GM12878 (cell line): ENCODE results near the gene CCDC169. TPM values are rescaled to one million over a fixed set of nuclear protein-coding genes. Genes with fewer than 3 reads are reported as not detected.

Source experiments
- ATF7 ChIP-seq: fragments of 450-650 bp; IDR thresholded peaks from 2 replicates; pipeline ENCODE4 v1.6.1; 2016; ENCODE audit warnings: low read depth, mild to moderate bottlenecking
- BRCA1 ChIP-seq: IDR thresholded peaks from 2 replicates; pipeline ENCODE4 v1.6.1; 2011; ENCODE audit warnings: low read depth, low read length, improper control_type of control experiment
- CHD2 ChIP-seq: IDR thresholded peaks from 2 replicates; pipeline ENCODE4 v1.6.1; 2011; ENCODE audit warnings: low read depth, low read length, improper control_type of control experiment, borderline replicate concordance
- CREB1 ChIP-seq: IDR thresholded peaks from 2 replicates; pipeline ENCODE4 v1.6.1; 2012; ENCODE audit warnings: low read depth, mild to moderate bottlenecking, inconsistent platforms
- CREM ChIP-seq: IDR thresholded peaks from 2 replicates; pipeline ENCODE4 v1.6.1; 2014; ENCODE audit warnings: antibody characterized with exemption, low read depth
- EED ChIP-seq: sonication (generic); IDR thresholded peaks from 2 replicates; pipeline ENCODE4 v1.6.1; 2016; ENCODE audit warnings: antibody characterized with exemption, low read depth
- EGR1 ChIP-seq, 2 experiments: IDR thresholded peaks; 1 replicate in 1 of 2; 2 replicates in 1 of 2; pipeline ENCODE4 v1.6.1; 2011 to 2012; ENCODE audit warnings: low read depth in 2 of 2, low read length in 2 of 2, borderline replicate concordance in 1 of 2, mild to moderate bottlenecking in 1 of 2, moderate library complexity in 1 of 2
- EZH2 ChIP-seq: IDR thresholded peaks from 2 replicates; pipeline ENCODE4 v1.6.1; 2012; ENCODE audit warnings: low read depth, mild to moderate bottlenecking, control low read depth, inconsistent platforms, low read length, borderline replicate concordance; ENCODE audit not compliant: control insufficient read depth
- GABPA ChIP-seq: IDR thresholded peaks from 2 replicates; pipeline ENCODE4 v1.6.1; 2014; ENCODE audit warnings: antibody characterized with exemption, low read depth, mild to moderate bottlenecking, inconsistent platforms
- IKZF2 ChIP-seq, 2 experiments: fragments of 450-650 bp; IDR thresholded peaks; 2 replicates each; pipeline ENCODE4 v1.6.1; 2017; ENCODE audit warnings: mild to moderate bottlenecking in 2 of 2, moderate library complexity in 2 of 2
- IRF4 ChIP-seq: IDR thresholded peaks from 2 replicates; pipeline ENCODE4 v1.6.1; 2011; ENCODE audit warnings: low read depth, low read length
- MTA2 ChIP-seq: fragments of 450-650 bp; IDR thresholded peaks from 2 replicates; pipeline ENCODE4 v1.6.1; 2016; ENCODE audit warnings: low read depth, mild to moderate bottlenecking, moderate library complexity
- SPI1 ChIP-seq: IDR thresholded peaks from 2 replicates; pipeline ENCODE4 v1.6.1; 2011; ENCODE audit warnings: low read depth, mild to moderate bottlenecking, low read length, moderate library complexity, borderline replicate concordance; ENCODE audit not compliant: insufficient read depth
- SUPT20H ChIP-seq: IDR thresholded peaks from 2 replicates; pipeline ENCODE4 v1.6.1; 2011; ENCODE audit warnings: low read depth, mild to moderate bottlenecking, low read length, moderate library complexity, borderline replicate concordance; ENCODE audit not compliant: control insufficient read depth
- ZNF207 ChIP-seq: fragments of 450-650 bp; IDR thresholded peaks from 2 replicates; pipeline ENCODE4 v1.6.1; 2014; ENCODE audit warnings: antibody characterized with exemption, mild to moderate bottlenecking, borderline replicate concordance
- ZNF384 ChIP-seq: IDR thresholded peaks from 2 replicates; pipeline ENCODE4 v1.6.1; 2012; ENCODE audit warnings: low read depth, mild to moderate bottlenecking, low read length, improper control_type of control experiment, borderline replicate concordance
- polyA plus RNA-seq, 11 experiments: library from polyadenylated mRNA; depleted of rRNA in 4 of 11; unstranded in 6 of 11; stranded (reverse) in 5 of 11; fragments of >200 nt; fragmentation: Nextera tagmentation in 4 of 11; fragmentation: Illumina TruSeq in 1 of 11; extraction: Ambion mirVana in 4 of 11; extraction: Trizol in 1 of 11; gene quantifications; 1 replicate in 1 of 11; 2 replicates in 10 of 11; pipeline versions ENCODE4 v1.2.1 to v1.2.3, GENCODE V29; 2011 to 2016; ENCODE audit warnings: inconsistent platforms in 2 of 11, missing spikeins in 2 of 11, low read depth in 1 of 11
- total RNA-seq, 4 experiments: library from RNA; depleted of rRNA in 3 of 4; stranded (reverse); fragments of >200 nt in 3 of 4; fragmentation: Illumina TruSeq in 1 of 4; extraction: Trizol in 1 of 4; gene quantifications; 2 replicates each; pipeline versions ENCODE4 v1.2.1 to v1.2.3, GENCODE V29; 2013 to 2021
- TF ChIP-seq, protein P1 (sequence below): fragments of 450-650 bp; formaldehyde crosslinking; IDR thresholded peaks from 2 replicates; pipeline ENCODE4 v1.4.0; 2020; ENCODE audit warnings: mild to moderate bottlenecking, moderate library complexity
- TF ChIP-seq, protein P2 (sequence below): fragments of 450-650 bp; formaldehyde crosslinking; IDR thresholded peaks from 2 replicates; pipeline ENCODE4 v1.5.0; 2022; ENCODE audit warnings: mild to moderate bottlenecking, missing genetic modification characterization
- TF ChIP-seq, protein P3 (sequence below): IDR thresholded peaks from 2 replicates; pipeline ENCODE4 v1.6.1; 2012; ENCODE audit warnings: low read depth, low read length, improper control_type of control experiment
- TF ChIP-seq, protein P4 (sequence below): fragments of 450-650 bp; IDR thresholded peaks from 2 replicates; pipeline ENCODE4 v1.6.1; 2017; ENCODE audit warnings: mild to moderate bottlenecking, low read depth, inconsistent platforms; ENCODE audit not compliant: poor library complexity, severe bottlenecking

The CCDC169 gene
- total and polyA plus RNA-seq, 10 of the 15 experiments (the other 5 are each of a cell fraction or from before 2014, with no cell fraction given) = 0.13 to 1.4 (median 0.24) TPM; not detected in 4

DNA sequence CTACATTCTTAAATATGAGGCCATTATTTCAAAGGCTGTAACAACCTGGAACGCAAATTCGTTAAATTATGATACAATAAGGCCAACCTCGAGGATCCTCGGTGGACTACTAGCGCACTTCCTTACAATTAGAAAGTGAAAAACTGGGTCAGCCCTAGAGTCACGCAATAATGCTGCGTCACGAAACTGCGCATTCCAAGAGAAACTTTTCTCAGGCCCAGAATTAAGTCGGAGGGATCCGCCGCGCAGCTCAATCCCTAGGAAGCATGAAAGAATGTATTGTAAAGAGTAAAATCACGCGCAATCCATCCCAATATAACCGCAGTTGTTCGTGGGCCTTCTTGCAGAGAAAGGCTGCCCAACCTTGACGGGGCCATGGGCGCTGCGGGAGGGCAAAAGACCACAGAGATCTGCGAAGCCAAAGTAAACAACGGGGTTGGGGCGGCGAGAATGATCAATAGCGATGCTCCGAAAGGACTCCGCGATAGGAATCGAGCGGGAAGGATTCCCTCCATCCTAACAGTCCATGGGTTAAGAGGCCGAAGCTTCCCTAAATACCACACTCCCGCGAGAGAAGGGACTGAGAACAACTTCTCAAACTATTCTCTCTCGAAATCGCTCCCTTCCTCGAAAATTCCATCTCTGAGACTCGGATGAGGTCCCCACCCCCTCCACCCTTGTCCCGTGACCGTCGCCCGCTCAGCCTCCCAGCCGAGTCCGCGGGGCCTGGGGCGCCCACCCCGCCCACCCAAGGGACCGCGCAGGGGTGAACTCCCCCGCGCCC lies 48.0 kb upstream of the CCDC169 start (continued):
- TF ChIP-seq, protein P1, sequence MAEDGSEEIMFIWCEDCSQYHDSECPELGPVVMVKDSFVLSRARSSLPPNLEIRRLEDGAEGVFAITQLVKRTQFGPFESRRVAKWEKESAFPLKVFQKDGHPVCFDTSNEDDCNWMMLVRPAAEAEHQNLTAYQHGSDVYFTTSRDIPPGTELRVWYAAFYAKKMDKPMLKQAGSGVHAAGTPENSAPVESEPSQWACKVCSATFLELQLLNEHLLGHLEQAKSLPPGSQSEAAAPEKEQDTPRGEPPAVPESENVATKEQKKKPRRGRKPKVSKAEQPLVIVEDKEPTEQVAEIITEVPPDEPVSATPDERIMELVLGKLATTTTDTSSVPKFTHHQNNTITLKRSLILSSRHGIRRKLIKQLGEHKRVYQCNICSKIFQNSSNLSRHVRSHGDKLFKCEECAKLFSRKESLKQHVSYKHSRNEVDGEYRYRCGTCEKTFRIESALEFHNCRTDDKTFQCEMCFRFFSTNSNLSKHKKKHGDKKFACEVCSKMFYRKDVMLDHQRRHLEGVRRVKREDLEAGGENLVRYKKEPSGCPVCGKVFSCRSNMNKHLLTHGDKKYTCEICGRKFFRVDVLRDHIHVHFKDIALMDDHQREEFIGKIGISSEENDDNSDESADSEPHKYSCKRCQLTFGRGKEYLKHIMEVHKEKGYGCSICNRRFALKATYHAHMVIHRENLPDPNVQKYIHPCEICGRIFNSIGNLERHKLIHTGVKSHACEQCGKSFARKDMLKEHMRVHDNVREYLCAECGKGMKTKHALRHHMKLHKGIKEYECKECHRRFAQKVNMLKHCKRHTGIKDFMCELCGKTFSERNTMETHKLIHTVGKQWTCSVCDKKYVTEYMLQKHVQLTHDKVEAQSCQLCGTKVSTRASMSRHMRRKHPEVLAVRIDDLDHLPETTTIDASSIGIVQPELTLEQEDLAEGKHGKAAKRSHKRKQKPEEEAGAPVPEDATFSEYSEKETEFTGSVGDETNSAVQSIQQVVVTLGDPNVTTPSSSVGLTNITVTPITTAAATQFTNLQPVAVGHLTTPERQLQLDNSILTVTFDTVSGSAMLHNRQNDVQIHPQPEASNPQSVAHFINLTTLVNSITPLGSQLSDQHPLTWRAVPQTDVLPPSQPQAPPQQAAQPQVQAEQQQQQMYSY (CRISPR knock-in tag) = no peak
- peak in 1 of 2 experiments; percentile 49; a peak in 1 of 3 replicates for TF ChIP-seq EGR1 (IDR thresholded peaks at IDR 0.05; ENCODE audit: borderline replicate concordance in 1 of 2, low read depth in 2 of 2, low read length in 2 of 2)
- TF ChIP-seq ZNF207 = no peak
- peak; percentile 67 to 81 for TF ChIP-seq IKZF2 (IDR thresholded peaks at IDR 0.05)
- TF ChIP-seq, protein P2, sequence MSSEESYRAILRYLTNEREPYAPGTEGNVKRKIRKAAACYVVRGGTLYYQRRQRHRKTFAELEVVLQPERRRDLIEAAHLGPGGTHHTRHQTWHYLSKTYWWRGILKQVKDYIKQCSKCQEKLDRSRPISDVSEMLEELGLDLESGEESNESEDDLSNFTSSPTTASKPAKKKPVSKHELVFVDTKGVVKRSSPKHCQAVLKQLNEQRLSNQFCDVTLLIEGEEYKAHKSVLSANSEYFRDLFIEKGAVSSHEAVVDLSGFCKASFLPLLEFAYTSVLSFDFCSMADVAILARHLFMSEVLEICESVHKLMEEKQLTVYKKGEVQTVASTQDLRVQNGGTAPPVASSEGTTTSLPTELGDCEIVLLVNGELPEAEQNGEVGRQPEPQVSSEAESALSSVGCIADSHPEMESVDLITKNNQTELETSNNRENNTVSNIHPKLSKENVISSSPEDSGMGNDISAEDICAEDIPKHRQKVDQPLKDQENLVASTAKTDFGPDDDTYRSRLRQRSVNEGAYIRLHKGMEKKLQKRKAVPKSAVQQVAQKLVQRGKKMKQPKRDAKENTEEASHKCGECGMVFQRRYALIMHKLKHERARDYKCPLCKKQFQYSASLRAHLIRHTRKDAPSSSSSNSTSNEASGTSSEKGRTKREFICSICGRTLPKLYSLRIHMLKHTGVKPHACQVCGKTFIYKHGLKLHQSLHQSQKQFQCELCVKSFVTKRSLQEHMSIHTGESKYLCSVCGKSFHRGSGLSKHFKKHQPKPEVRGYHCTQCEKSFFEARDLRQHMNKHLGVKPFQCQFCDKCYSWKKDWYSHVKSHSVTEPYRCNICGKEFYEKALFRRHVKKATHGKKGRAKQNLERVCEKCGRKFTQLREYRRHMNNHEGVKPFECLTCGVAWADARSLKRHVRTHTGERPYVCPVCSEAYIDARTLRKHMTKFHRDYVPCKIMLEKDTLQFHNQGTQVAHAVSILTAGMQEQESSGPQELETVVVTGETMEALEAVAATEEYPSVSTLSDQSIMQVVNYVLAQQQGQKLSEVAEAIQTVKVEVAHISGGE (CRISPR knock-in tag) = no peak
- TF ChIP-seq IRF4 = 0 out of 2 replicates have a peak, but pooled peaks have one; percentile 15
- peak; percentile 22; the same call in 1 of the 2 replicates for TF ChIP-seq ATF7
- peak; percentile 59; the same call in 1 of the 2 replicates for TF ChIP-seq MTA2
- TF ChIP-seq, protein P3, sequence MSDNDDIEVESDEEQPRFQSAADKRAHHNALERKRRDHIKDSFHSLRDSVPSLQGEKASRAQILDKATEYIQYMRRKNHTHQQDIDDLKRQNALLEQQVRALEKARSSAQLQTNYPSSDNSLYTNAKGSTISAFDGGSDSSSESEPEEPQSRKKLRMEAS = no peak
- TF ChIP-seq EED = peak; percentile 54
- peak; percentile 84 for TF ChIP-seq CREM
- TF ChIP-seq EZH2 = no peak
- TF ChIP-seq ZNF384 = no peak
- TF ChIP-seq SPI1 = peak; percentile 48; the same call in 1 of the 2 replicates
- TF ChIP-seq SUPT20H = no peak
- no peak for TF ChIP-seq GABPA
- TF ChIP-seq, protein P4, sequence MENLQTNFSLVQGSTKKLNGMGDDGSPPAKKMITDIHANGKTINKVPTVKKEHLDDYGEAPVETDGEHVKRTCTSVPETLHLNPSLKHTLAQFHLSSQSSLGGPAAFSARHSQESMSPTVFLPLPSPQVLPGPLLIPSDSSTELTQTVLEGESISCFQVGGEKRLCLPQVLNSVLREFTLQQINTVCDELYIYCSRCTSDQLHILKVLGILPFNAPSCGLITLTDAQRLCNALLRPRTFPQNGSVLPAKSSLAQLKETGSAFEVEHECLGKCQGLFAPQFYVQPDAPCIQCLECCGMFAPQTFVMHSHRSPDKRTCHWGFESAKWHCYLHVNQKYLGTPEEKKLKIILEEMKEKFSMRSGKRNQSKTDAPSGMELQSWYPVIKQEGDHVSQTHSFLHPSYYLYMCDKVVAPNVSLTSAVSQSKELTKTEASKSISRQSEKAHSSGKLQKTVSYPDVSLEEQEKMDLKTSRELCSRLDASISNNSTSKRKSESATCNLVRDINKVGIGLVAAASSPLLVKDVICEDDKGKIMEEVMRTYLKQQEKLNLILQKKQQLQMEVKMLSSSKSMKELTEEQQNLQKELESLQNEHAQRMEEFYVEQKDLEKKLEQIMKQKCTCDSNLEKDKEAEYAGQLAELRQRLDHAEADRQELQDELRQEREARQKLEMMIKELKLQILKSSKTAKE = peak; percentile 32
- TF ChIP-seq CREB1 = peak; percentile 90
- TF ChIP-seq BRCA1 = no peak
- 0 out of 2 replicates have a peak, but pooled peaks have one; percentile 3 for TF ChIP-seq CHD2
